ENCODE results near the gene ARHGDIG.
"Not testable (repeated sequence)": the region's sequence is repeated elsewhere in the genome, so short reads cannot be mapped to it uniquely, and the experiment has no call there.

Gene ARHGDIG

GRCh38 chr16:264440-264951 lies 15.9 kb upstream of the ARHGDIG start:
- DNase-seq (ENCODE audit: insufficient read length, low spot score) (no peak), FAIRE-seq (no peak)
- TF ChIP-seq, protein P1, sequence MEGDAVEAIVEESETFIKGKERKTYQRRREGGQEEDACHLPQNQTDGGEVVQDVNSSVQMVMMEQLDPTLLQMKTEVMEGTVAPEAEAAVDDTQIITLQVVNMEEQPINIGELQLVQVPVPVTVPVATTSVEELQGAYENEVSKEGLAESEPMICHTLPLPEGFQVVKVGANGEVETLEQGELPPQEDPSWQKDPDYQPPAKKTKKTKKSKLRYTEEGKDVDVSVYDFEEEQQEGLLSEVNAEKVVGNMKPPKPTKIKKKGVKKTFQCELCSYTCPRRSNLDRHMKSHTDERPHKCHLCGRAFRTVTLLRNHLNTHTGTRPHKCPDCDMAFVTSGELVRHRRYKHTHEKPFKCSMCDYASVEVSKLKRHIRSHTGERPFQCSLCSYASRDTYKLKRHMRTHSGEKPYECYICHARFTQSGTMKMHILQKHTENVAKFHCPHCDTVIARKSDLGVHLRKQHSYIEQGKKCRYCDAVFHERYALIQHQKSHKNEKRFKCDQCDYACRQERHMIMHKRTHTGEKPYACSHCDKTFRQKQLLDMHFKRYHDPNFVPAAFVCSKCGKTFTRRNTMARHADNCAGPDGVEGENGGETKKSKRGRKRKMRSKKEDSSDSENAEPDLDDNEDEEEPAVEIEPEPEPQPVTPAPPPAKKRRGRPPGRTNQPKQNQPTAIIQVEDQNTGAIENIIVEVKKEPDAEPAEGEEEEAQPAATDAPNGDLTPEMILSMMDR (IDR thresholded peaks at IDR 0.05; ENCODE audit: insufficient read depth, missing control alignments), result no peak

- FAIRE-seq, result no peak
- TF ChIP-seq, protein P1 (IDR thresholded peaks at IDR 0.05; ENCODE audit: insufficient read depth, missing control alignments), result no peak
- DNase-seq (ENCODE audit: insufficient read length, low spot score), result no peak
Observed at GRCh38 chr16:265002-265529, 15.3 kb upstream of the ARHGDIG start.

DNA sequence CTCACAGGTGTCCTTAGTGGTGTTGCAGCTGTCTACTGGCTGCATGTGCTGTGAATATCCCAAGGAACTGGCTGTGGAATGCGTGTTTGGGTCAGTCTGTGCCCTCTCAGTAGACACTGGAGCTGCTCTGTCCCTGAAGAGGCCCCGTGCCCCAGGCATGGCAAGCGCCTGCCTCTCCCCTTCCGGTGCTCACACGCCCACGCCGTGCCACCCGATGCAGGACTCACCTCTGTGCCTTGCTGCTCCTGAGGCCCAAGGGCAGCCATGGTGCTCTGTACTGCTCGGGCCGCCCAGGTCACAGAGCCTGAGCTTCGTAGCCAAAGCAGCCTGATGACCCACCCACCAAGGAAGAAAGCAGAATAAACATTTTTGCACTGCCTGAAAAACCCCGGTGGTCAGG lies 14.7 kb upstream of the ARHGDIG start:
- TF ChIP-seq, protein P1 (IDR thresholded peaks at IDR 0.05; ENCODE audit: insufficient read depth, missing control alignments), result no peak
- no peak for FAIRE-seq
- DNase-seq (ENCODE audit: insufficient read length, low spot score), result no peak

DNA sequence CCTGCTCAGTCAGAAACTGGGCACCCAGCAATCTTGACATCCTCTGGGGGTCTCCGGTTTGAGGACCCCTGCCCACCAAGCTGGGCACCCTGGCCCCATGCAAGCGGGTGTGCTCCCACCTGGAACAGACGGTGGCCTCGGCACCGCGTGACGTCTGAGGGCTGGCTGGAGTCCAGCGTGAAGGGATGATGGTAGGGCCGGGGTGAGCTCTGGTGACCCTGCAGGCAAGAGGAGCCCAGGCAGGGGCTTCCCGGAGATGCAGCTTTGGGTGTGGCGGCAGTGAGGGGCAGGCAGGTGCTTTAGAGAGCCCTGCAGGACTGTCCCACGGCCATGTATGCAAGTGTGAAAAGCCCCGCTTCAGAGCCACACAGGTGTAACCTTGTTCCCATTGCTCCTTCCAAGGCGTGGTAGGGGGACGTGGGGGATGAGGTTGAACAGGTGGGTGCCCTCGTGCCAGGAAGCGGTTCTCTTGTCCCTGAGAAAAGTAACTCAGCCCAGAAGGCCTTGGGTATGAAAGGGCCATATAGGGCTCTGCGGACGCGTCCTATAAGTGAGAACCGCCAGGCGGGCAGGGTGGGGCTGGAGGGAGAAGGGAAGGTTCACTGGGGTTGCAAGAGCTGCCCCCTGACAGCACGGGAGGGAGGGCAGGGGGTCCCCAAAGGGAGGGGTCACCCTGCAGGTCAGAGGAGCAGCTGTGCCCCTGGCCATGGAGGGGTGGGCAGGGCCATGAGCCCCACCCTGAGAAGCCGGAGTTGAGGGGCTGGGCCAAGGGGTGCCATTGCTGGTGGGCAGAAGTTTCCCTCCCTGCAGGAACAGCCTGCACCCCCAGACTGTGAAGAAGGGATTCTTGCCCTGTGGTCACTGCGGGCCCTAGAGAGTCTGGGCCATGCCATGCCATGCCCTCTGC lies 13.9 kb upstream of the ARHGDIG start:
- no peak for FAIRE-seq
- TF ChIP-seq, protein P1 (IDR thresholded peaks at IDR 0.05; ENCODE audit: insufficient read depth, missing control alignments), result no peak
- no peak for DNase-seq (ENCODE audit: insufficient read length, low spot score)

DNA sequence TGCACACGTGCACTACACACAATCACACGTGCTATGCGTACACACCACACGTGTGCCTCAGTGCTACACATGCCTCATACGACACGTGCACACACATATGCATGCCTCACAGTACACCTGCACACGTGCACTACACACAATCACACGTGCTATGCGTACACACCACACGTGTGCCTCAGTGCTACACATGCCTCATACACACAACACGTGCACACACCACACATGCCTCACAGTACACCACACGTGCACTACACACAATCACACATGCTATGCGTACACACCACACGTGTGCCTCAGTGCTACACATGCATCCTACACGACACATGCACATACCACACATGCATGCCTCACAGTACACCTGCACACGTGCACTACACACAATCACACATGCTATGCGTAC lies 12.8 kb upstream of the ARHGDIG start:
- not testable (repeated sequence) for FAIRE-seq; DNase-seq (ENCODE audit: insufficient read length, low spot score)

DNA sequence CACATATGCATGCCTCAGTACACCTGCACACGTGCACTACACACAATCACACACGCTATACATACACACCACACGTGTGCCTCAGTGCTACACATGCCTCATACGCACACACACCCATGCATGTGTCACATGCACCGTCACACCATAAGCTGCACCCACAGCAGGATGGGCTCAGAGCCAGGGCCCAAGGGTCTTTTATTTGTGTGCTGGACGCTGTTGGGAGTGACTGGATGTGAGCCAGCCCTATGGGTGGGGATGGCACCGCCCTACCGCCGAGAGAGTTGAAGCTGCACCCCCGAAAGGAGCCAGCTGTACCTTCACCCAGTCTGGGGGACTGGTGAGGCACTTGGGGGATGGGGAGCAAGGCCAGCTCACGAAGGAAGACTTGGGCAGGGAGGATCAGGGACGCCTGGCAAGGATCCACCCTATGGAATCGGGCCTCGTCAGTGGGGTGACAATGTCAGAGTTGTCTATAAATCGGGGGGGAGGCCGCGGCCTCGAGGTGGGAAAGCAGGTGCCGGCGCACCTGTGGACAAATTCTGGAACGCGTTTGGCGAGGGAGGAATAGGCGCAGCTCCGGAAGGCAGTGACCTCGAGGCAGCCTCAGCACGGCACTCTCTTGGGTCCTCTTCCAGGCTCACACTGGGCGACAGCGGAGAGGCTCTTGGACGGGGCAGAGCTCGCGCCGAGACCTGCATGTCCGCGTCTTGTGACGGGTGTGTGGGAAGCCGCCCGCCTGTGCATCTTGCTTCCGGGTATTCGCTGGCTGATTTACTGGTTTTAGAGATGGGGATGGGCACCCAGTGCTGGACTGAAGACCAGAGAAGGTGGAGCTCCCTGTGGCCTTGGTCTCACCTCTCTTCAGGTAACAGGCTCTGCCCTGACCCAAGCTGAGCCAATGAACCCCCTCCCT lies 12.0 kb upstream of the ARHGDIG start:
- no peak for FAIRE-seq
- DNase-seq (ENCODE audit: insufficient read length, low spot score), result no peak
- TF ChIP-seq, protein P1 (IDR thresholded peaks at IDR 0.05; ENCODE audit: insufficient read depth, missing control alignments), result no peak
